GM13976 (cell line): ENCODE data around the gene NSMF.

Source experiments
- DNase-seq: peaks from one replicate; pipeline ENCODE4 v3.0.0; 2012; ENCODE audit warnings: low spot score
- in situ Hi-C: fragments of 300-500 bp; cut with MboI; formaldehyde crosslinking; loops from one replicate; pipeline ENCODE4 v1.12.0; 2022; ENCODE audit warnings: low sequenced_read_pairs, mixed read lengths, inconsistent platforms; ENCODE audit not compliant: unreplicated experiment
- TF ChIP-seq, protein P1 (sequence below): IDR thresholded peaks from 2 replicates; pipeline ENCODE4 v1.5.1; 2012; ENCODE audit warnings: borderline replicate concordance, mild to moderate bottlenecking; ENCODE audit not compliant: insufficient read depth; ENCODE audit errors: extremely low read depth, missing control alignments, control extremely low read depth

Gene NSMF

DNA sequence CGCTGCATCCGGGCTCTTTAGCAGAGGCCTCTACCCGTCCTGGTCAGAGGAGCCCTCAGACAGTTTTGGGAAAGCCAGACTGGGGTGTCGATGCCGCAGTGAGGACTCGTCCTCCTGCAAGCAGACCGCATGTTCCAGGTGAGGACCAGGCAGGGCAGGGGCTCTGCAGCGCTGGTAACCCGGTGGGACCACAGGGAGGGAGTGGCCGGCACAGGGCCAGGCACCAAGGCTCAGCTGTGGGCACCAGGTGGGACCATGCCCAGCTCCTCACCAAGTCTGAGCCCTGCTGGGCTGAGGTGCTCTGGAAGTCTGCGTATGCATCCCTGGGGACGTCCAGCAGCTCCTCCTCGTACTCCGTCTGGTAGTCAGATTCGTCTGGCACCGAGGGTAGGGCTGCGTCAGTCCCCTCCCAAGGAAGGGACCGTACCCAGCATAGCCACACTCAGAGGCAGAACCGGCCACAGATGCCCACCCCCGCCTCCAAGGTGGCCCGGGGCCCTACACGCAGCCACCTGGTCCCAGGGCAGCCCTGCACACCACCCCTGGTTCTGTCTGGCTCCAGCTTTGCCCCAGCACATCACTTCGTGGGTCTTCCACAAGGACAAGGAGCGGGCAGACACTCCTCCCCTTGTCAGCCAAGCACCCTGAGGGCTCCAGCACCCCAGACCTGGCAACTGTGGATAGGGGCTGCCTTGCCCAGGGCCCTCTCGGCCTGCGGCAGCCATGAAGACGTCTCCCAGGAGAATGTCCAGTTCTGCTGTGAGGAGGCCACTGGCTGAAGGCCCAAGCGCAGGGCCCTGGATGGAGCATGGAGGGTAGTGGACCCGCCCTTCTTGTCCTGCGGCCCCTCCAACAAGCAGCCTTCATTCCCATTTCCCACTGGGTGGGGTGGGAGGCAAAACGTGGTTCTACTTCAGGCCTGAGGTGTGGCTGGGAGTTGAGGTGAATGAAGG is 1.5 kb upstream of the NSMF start:
- TF ChIP-seq, protein P1, sequence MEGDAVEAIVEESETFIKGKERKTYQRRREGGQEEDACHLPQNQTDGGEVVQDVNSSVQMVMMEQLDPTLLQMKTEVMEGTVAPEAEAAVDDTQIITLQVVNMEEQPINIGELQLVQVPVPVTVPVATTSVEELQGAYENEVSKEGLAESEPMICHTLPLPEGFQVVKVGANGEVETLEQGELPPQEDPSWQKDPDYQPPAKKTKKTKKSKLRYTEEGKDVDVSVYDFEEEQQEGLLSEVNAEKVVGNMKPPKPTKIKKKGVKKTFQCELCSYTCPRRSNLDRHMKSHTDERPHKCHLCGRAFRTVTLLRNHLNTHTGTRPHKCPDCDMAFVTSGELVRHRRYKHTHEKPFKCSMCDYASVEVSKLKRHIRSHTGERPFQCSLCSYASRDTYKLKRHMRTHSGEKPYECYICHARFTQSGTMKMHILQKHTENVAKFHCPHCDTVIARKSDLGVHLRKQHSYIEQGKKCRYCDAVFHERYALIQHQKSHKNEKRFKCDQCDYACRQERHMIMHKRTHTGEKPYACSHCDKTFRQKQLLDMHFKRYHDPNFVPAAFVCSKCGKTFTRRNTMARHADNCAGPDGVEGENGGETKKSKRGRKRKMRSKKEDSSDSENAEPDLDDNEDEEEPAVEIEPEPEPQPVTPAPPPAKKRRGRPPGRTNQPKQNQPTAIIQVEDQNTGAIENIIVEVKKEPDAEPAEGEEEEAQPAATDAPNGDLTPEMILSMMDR: no peak
- in situ Hi-C loops: no loop called here
- no peak for DNase-seq

DNA sequence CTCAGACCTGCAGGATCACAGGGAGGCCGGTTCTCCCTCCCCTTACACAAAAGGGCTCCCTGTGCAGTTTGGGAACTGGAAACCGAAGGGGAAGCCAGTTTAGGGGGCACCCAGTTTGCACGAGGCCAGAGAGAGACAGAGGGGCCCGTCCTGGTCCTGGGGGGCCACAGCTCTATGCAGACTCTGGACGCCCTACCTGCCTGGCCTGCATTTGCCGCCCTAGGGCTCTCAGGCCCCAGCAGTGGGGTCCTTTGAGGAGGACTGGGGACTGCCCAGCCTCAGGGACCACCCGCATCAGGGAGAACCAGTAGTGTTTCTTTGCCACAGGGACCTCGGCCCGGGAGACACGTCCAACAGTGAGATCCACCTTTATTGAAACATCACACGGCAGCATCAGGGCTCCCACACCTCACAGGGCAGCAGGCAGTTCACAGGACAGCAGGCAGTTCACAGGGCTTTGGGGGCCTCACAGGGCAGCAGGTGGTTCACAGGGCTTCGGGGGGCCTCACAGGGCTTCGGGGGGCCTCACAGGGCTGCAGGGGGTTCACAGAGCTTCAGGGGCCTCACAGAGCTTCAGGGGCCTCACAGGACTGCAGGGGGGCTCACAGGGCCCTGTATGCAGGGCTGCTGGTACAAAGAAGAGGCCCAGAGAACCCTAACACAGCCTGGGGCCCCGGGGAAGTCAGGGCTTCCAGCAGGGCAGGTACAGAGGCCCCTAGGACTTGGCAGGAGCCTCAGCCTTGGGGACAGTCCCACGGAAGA is 648 bp upstream of the NSMF start:
- no peak for DNase-seq
- in situ Hi-C loops: no loop called here
- TF ChIP-seq, protein P1: no peak

DNA sequence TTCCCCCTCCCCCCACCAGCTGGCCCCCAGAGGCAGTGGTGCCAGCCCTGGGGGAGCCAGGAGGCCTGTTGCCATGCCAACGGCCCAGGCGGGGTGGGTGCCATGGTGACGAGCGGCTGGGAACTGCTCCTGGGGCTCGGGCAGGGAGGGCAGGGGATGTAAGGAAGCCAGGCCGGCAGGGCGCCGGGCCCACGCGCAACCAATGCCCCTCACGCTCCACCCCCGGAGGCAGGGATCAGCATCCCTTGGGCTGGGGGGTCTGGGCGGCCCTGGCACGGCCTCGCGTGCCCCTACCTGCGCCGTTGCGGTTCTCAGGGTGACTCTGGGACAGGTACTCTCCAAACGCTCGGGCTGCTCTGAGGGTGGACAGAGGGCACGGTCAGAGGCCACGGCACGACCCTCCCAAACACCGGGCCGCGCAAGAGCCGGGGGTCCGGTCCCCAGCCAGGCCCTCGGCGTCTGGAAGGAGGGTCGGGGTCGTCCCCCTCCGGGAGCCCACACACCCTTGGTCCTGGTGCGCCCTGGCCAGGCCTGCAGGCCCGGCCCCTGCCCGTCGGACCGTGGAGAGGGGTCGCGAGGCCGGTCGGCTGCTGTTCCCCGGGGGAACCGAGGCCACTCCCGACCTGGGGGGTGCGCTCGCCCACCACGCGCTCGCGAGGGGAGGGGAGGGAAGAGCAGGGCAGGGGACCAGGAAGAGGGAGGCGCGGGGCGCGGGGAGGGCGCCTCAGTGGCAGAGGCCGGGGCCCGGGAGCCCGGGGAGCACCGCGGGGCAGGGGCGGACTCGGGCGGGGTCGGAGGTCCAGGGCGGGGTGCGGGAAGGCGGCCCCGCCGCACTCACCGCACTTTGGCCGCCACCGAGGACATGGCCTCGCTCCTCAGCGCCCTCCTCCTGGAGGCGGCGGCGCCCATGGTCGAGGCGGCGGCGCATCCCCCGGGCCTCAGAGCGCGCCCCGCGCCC is 661 bp downstream of the NSMF start:
- in situ Hi-C loops: no loop called here
- TF ChIP-seq, protein P1: no peak
- no peak for DNase-seq

DNA sequence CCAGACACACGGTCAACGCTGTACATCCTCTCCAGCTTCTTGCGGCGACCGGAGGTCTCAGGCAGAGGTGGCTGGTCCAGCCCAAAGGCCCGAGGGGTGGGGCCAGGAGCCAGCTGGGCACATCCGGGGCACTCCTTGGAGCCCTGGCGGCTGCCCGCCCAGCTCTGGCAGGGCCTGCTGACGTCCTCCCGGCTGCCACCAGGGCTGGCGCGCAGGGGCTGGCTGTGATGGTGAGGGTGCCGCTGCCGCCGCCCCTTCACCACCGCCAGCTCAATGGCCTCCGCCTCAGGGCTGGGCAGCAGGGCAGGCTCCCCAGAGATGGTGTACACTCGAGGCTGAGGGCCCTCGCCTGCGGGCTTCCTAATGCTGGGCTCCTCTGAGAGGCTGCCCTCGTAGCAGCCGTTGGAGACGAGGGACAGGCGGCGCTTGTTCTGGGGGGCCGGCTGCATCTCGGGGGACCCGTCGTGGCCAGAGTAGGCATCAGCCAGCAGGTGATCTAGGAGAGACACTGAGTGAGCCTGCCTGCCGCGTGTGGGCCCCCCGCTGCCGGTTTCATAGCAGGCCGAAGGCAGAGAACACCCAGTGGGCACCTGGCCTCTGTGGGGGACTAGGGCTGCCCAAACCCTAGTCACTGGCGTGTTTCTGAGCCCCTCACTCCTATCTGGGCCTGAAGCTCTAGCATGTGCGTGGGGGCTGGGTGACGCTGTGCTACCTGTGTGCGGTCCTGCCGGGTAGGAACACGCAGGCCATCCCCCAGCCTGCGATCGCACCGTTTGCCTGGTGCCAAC is 1.5 kb downstream of the NSMF start:
- in situ Hi-C loops: no loop called here
- TF ChIP-seq, protein P1: no peak
- DNase-seq: no peak

DNA sequence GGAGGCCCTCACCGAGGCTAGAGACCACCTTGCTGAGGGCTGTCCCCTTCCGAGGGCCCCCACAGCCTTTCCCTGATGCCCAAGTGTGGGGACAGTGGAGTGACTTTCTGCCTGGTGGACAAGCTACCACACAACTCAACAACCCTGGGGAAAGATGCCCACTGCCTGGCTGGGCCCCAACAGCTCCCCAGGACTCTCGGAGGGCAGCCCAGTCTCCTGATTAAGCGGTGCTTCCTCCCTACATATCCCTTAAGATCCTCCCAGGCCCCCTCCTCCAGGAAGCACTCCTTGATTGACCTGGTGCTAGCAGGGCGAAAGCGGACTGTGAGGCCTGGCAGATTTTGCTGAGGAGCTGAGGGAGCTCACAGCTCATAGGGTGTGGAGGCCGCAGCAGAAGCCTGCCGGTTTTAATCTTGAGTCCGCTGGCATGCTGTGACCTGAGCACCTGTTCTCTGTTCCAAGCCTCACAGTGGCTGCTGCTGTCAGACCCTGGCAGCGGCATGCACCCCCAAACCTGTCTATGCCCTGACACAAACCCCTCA is 2.2 kb downstream of the NSMF start:
- TF ChIP-seq, protein P1: no peak
- in situ Hi-C loops: no loop called here
- no peak for DNase-seq
